ENCODE measurements around the gene SERINC5. TPM values are rescaled to one million over a fixed set of nuclear protein-coding genes. Genes with fewer than 3 reads are reported as not detected.

The SERINC5 gene
- total RNA-seq, 1 experiment from 2014 or later, result 5.7 TPM

GRCh38 chr5:80238778-80239679, 16.8 kb downstream of the SERINC5 start:
- Histone ChIP-seq H3F3A (ENCODE audit: low read length, unreplicated experiment) (no peaks in the 10 kb centered on the region), H4K20me1 (ENCODE audit: low read length) (no peaks in the 10 kb centered on the region), H3K79me2 (ENCODE audit: low read length) (no peaks in the 10 kb centered on the region), H3K27ac (ENCODE audit: low read length) (no peak overlapping the region), H3K4me2 (ENCODE audit: low read length) (no peak overlapping the region), H3K27me3 (ENCODE audit: low read length) (no peaks in the 10 kb centered on the region), H3K9ac (ENCODE audit: low read length) (no peak overlapping the region), H2AFZ (ENCODE audit: low read length) (no peak overlapping the region), H3K9me3 (ENCODE audit: low read length) (no peaks in the 10 kb centered on the region), H3K36me3 (ENCODE audit: low read depth, low read length) (peaks cover 6% of the 10 kb centered on the region), H3K4me1 (ENCODE audit: insufficient read depth, low read length) (no peaks in the 10 kb centered on the region), H3K4me3 (ENCODE audit: low read length) (no peak overlapping the region), H3K9me2 (replicated peaks; ENCODE audit: low read length) (no peaks in the 10 kb centered on the region)
- no TSS peak for BruUV-seq (replicated peaks)
- intact Hi-C loops (cut with micrococcal nuclease), result no loop called here
- DNase-seq (no peak), ATAC-seq (no peak)
- POLR2A ChIA-PET (ENCODE audit: unreplicated experiment), result no interaction called here
- TF ChIP-seq EZH2phosphoT487 (IDR thresholded peaks at IDR 0.05; ENCODE audit: borderline replicate concordance, low read length), result no peak
- no peak for TF ChIP-seq CTCF (conservative IDR thresholded peaks at IDR 0.05; ENCODE audit: low read depth, low read length)
- no peak for TF ChIP-seq EZH2 (IDR thresholded peaks at IDR 0.05; ENCODE audit: low read length, unreplicated experiment)
- CTCF ChIA-PET, result no interaction called here

DNA sequence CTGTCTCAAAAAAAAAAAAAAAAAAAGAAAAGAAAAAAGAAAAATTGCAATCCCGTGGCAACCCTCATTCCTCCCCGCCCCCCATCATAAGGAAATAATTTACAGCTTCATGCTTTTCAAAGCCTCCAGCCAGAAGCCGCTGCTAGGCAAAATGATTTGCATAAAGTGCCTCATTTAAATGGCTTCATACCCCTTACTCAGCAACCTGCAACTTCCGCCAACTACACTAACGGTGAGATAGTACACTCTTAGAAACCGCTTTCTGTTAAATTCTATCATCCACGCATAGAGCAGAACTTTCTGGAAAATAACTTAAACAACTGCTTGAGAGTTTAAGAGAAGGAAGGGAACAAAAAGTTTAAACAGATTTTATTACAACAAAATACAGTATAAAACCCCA, 17.8 kb downstream of the SERINC5 start:
- H2AFZ ChIP-seq (ENCODE audit: low read length), result no peak overlapping the region
- intact Hi-C loops (cut with micrococcal nuclease), result no loop called here
- no peaks in the 10 kb centered on the region for H3K9me2 ChIP-seq (replicated peaks; ENCODE audit: low read length)
- H4K20me1 ChIP-seq (ENCODE audit: low read length), result no peaks in the 10 kb centered on the region
- H3K4me3 ChIP-seq (ENCODE audit: low read length), result no peak overlapping the region
- no peak overlapping the region for H3K4me2 ChIP-seq (ENCODE audit: low read length)
- H3K79me2 ChIP-seq (ENCODE audit: low read length), result no peaks in the 10 kb centered on the region
- H3K9ac ChIP-seq (ENCODE audit: low read length), result no peak overlapping the region
- no peak for TF ChIP-seq EZH2 (IDR thresholded peaks at IDR 0.05; ENCODE audit: low read length, unreplicated experiment)
- no peak for TF ChIP-seq CTCF (conservative IDR thresholded peaks at IDR 0.05; ENCODE audit: low read depth, low read length)
- no peak for TF ChIP-seq EZH2phosphoT487 (IDR thresholded peaks at IDR 0.05; ENCODE audit: borderline replicate concordance, low read length)
- no peak overlapping the region for H3K27ac ChIP-seq (ENCODE audit: low read length)
- no TSS peak for BruUV-seq (replicated peaks)
- ChIA-PET CTCF (no interaction called here), POLR2A (ENCODE audit: unreplicated experiment) (no interaction called here)
- DNase-seq (no peak), ATAC-seq (no peak)
- H3K4me1 ChIP-seq (ENCODE audit: insufficient read depth, low read length), result no peaks in the 10 kb centered on the region
- peaks cover 6% of the 10 kb centered on the region; the same call in 1 of the 2 replicates for H3K36me3 ChIP-seq (ENCODE audit: low read depth, low read length)
- no peaks in the 10 kb centered on the region for H3K9me3 ChIP-seq (ENCODE audit: low read length)
- H3F3A ChIP-seq (ENCODE audit: low read length, unreplicated experiment), result no peaks in the 10 kb centered on the region
- H3K27me3 ChIP-seq (ENCODE audit: low read length), result no peaks in the 10 kb centered on the region

GRCh38 chr5:80237243-80237642, 18.6 kb downstream of the SERINC5 start:
- Histone ChIP-seq H3K27ac (ENCODE audit: low read length) (no peak overlapping the region), H3K9me2 (replicated peaks; ENCODE audit: low read length) (no peaks in the 10 kb centered on the region), H3K36me3 (ENCODE audit: low read depth, low read length) (peaks cover 6% of the 10 kb centered on the region; the same call in 1 of the 2 replicates), H3F3A (ENCODE audit: low read length, unreplicated experiment) (no peaks in the 10 kb centered on the region), H3K9me3 (ENCODE audit: low read length) (no peaks in the 10 kb centered on the region), H3K79me2 (ENCODE audit: low read length) (no peaks in the 10 kb centered on the region), H4K20me1 (ENCODE audit: low read length) (no peaks in the 10 kb centered on the region), H3K4me3 (ENCODE audit: low read length) (no peak overlapping the region), H2AFZ (ENCODE audit: low read length) (no peak overlapping the region), H3K27me3 (ENCODE audit: low read length) (no peaks in the 10 kb centered on the region), H3K9ac (ENCODE audit: low read length) (no peak overlapping the region), H3K4me1 (ENCODE audit: insufficient read depth, low read length) (no peaks in the 10 kb centered on the region), H3K4me2 (ENCODE audit: low read length) (no peak overlapping the region)
- BruUV-seq (replicated peaks), result no TSS peak
- ATAC-seq, result no peak
- intact Hi-C loops (cut with micrococcal nuclease), result no loop called here
- CTCF ChIA-PET, result no interaction called here
- TF ChIP-seq EZH2phosphoT487 (IDR thresholded peaks at IDR 0.05; ENCODE audit: borderline replicate concordance, low read length) (no peak), EZH2 (IDR thresholded peaks at IDR 0.05; ENCODE audit: low read length, unreplicated experiment) (no peak), CTCF (conservative IDR thresholded peaks at IDR 0.05; ENCODE audit: low read depth, low read length) (no peak)
- no peak for DNase-seq
- POLR2A ChIA-PET (ENCODE audit: unreplicated experiment), result no interaction called here
